A549 (cell line): ENCODE measurements around the gene PCNX3.

Source experiments
- CHD2 ChIP-seq: fragments of 150-350 bp; IDR thresholded peaks from 2 replicates; pipeline ENCODE4 v1.6.1; 2014; ENCODE audit warnings: low read length; ENCODE audit not compliant: partially characterized antibody
- CTCF ChIP-seq: fragments of >200 bp; sonication (Bioruptor Twin); formaldehyde crosslinking; IDR thresholded peaks from 3 replicates; pipeline ENCODE4 v1.5.1; 2016
- EP300 ChIP-seq, 2 experiments: fragments of >200 bp; sonication (Bioruptor Twin); formaldehyde crosslinking; IDR thresholded peaks; 2 replicates in 1 of 2; 3 replicates in 1 of 2; pipeline ENCODE4 v1.6.1; 2016 to 2017
- MAX ChIP-seq: IDR thresholded peaks from 2 replicates; pipeline ENCODE4 v1.6.1; 2012
- POLR2A ChIP-seq: IDR thresholded peaks from 2 replicates; pipeline ENCODE4 v1.6.1; 2012; ENCODE audit warnings: mild to moderate bottlenecking, low read length
- TF ChIP-seq, protein P1 (sequence below): fragments of 450-650 bp; IDR thresholded peaks from 2 replicates; pipeline ENCODE4 v1.6.1; 2014; ENCODE audit warnings: antibody characterized with exemption

DNA sequence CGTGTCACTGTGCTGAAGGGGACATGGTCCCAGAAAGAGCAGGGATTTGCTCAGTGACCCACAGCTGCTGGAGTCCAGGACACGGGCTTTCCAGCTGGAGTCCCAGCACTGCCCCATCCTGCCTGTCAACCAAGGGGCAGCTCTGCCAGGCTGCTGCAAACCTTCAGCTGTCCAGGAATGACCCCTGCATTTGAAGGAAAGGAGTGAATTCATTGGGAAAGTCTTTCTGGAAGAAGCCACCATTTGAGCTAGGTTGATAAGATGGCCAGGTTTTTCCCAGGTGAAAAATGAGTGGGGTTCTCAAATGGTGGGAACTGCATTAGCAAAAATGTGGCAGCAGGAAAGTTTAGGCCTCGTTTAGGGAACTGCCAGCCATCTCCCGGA is 29.3 kb upstream of the PCNX3 start:
- TF ChIP-seq CTCF (no peak), MAX (no peak), POLR2A (no peak), CHD2 (no peak), EP300 (IDR thresholded peaks at IDR 0.05) (no peak)
- TF ChIP-seq, protein P1, sequence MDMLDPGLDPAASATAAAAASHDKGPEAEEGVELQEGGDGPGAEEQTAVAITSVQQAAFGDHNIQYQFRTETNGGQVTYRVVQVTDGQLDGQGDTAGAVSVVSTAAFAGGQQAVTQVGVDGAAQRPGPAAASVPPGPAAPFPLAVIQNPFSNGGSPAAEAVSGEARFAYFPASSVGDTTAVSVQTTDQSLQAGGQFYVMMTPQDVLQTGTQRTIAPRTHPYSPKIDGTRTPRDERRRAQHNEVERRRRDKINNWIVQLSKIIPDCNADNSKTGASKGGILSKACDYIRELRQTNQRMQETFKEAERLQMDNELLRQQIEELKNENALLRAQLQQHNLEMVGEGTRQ = no peak
